ENCODE data around the gene GYG2. TPM values are rescaled to one million over a fixed set of nuclear protein-coding genes. Genes with fewer than 3 reads are reported as not detected.
A peak's percentile ranks its signal among the peaks of the same experiment; 100 is the strongest.

Gene GYG2
- total and polyA plus RNA-seq, 2 experiments from 2014 or later: 17.6 to 63.8 TPM

GRCh38 chrX:2889045-2889605, 60.4 kb downstream of the GYG2 start:
- H3K4me3 Mint-ChIP-seq: no peak overlapping the region
- H3K36me3 ChIP-seq (ENCODE audit: insufficient read depth): no peaks in the 10 kb centered on the region

More at GRCh38 chrX:2889045-2889605, 60.4 kb downstream of the GYG2 start:
- H3K4me3 ChIP-seq: no peak overlapping the region
- H3K27me3 Mint-ChIP-seq (ENCODE audit: insufficient read depth, low read depth, poor library complexity): peaks cover 8% of the 10 kb centered on the region
- H4K20me1 ChIP-seq (replicated peaks; ENCODE audit: insufficient read depth): no peaks in the 10 kb centered on the region
- no peaks in the 10 kb centered on the region for H3K9me3 Mint-ChIP-seq
- peaks cover 17% of the 10 kb centered on the region for H3K36me3 Mint-ChIP-seq (ENCODE audit: low read depth)
- no peak overlapping the region for H2AFZ ChIP-seq
- no peaks in the 10 kb centered on the region for H3K79me2 ChIP-seq (replicated peaks; ENCODE audit: insufficient read depth)
- TF ChIP-seq NANOG (IDR thresholded peaks at IDR 0.05; ENCODE audit: borderline replicate concordance): no peak
- TF ChIP-seq ZNF331 (CRISPR knock-in tag; IDR thresholded peaks at IDR 0.05; ENCODE audit: low read depth): no peak
- TF ChIP-seq JUNB (IDR thresholded peaks at IDR 0.05; ENCODE audit: unreplicated experiment): no peak
- TF ChIP-seq STAT1 (IDR thresholded peaks at IDR 0.05; ENCODE audit: unreplicated experiment): no peak
- no peak for TF ChIP-seq REST (IDR thresholded peaks at IDR 0.05; ENCODE audit: unreplicated experiment)
- TF ChIP-seq EZH2phosphoT487 (IDR thresholded peaks at IDR 0.05; ENCODE audit: unreplicated experiment): no peak
- TF ChIP-seq ETS1 (IDR thresholded peaks at IDR 0.05): no peak
- TF ChIP-seq CTCF (conservative IDR thresholded peaks at IDR 0.05; ENCODE audit: low read depth in 2 of 2): no peak
- no peak for TF ChIP-seq POLR2AphosphoS5 (IDR thresholded peaks at IDR 0.05; ENCODE audit: low read depth)
- TF ChIP-seq CREB1 (CRISPR knock-in tag; IDR thresholded peaks at IDR 0.05; ENCODE audit: low read depth): no peak
- no peak for TF ChIP-seq ZNF462 (CRISPR knock-in tag; IDR thresholded peaks at IDR 0.05)
- no peak for TF ChIP-seq ZNF114 (CRISPR knock-in tag; IDR thresholded peaks at IDR 0.05)
- TF ChIP-seq EZH2 (IDR thresholded peaks at IDR 0.05; ENCODE audit: low read depth, unreplicated experiment): no peak
- peak overlapping the region; percentile 55; the same call in 1 of the 2 replicates for H3K27ac ChIP-seq (ENCODE audit: low read depth)
- no peaks in the 10 kb centered on the region for H3K27me3 ChIP-seq (ENCODE audit: insufficient read depth)
- 0 out of 2 replicates have a peak, but pooled peaks cover 3% of the 10 kb centered on the region for H3F3A ChIP-seq (replicated peaks; ENCODE audit: low read depth)
- peaks cover 10% of the 10 kb centered on the region for H3K4me1 ChIP-seq (ENCODE audit: insufficient read depth)
- H3K9me2 ChIP-seq (ENCODE audit: insufficient read depth): no peaks in the 10 kb centered on the region
- no peak overlapping the region for H3K4me2 ChIP-seq
- no peak for DNase-seq (ENCODE audit: low spot score)
- ATAC-seq: no peak
- peak overlapping the region; percentile 83 for H3K27ac Mint-ChIP-seq
- peaks cover 33% of the 10 kb centered on the region for H3K4me1 Mint-ChIP-seq
